GM12891 (cell line): ENCODE results near the gene RTN4RL1.
"Not testable (repeated sequence)": the region's sequence is repeated elsewhere in the genome, so short reads cannot be mapped to it uniquely, and the experiment has no call there.

ENCODE experiments used
- DNase-seq: peaks from one replicate; pipeline ENCODE4 v3.0.0; 2011; ENCODE audit warnings: low spot score; ENCODE audit not compliant: insufficient read length
- FAIRE-seq: peaks from 2 replicates; lab custom pipeline; 2011; peaks lifted over from hg19 to GRCh38; lab: Jason Lieb, UNC
- PAX5 ChIP-seq: IDR thresholded peaks from 2 replicates; pipeline ENCODE4 v1.6.1; 2011; ENCODE audit warnings: low read length, moderate library complexity, mild to moderate bottlenecking; ENCODE audit not compliant: insufficient read depth, severe bottlenecking
- POLR2A ChIP-seq: IDR thresholded peaks from 2 replicates; pipeline ENCODE4 v1.6.1; 2011; ENCODE audit warnings: low read depth, low read length, control low read depth
- POLR2AphosphoS5 ChIP-seq: IDR thresholded peaks from 2 replicates; pipeline ENCODE4 v1.6.1; 2011; ENCODE audit warnings: low read depth, low read length, control low read depth
- POU2F2 ChIP-seq: IDR thresholded peaks from 2 replicates; pipeline ENCODE4 v1.6.1; 2011; ENCODE audit warnings: low read depth, mild to moderate bottlenecking, control low read depth, low read length, moderate library complexity
- SPI1 ChIP-seq: IDR thresholded peaks from 2 replicates; pipeline ENCODE4 v1.6.1; 2011; ENCODE audit warnings: low read depth, low read length, control low read depth
- TAF1 ChIP-seq: IDR thresholded peaks from 2 replicates; pipeline ENCODE4 v1.6.1; 2011; ENCODE audit warnings: low read depth, low read length, control low read depth

Gene RTN4RL1

GRCh38 chr17:1995321-1995892, 29.7 kb downstream of the RTN4RL1 start:
- no peak for DNase-seq
- TF ChIP-seq PAX5, result no peak
- TF ChIP-seq TAF1, result no peak
- no peak for TF ChIP-seq POU2F2
- no peak for TF ChIP-seq POLR2A
- TF ChIP-seq SPI1, result no peak
- no peak for TF ChIP-seq POLR2AphosphoS5
- no peak for FAIRE-seq

GRCh38 chr17:1994707-1995106, 30.4 kb downstream of the RTN4RL1 start:
- no peak for DNase-seq
- no peak for FAIRE-seq
- TF ChIP-seq SPI1 (no peak), POLR2AphosphoS5 (no peak), PAX5 (no peak), TAF1 (no peak), POU2F2 (no peak), POLR2A (no peak)

- DNase-seq, result no peak
- no peak for FAIRE-seq
- TF ChIP-seq TAF1 (no peak), POLR2AphosphoS5 (no peak), SPI1 (no peak), POU2F2 (no peak), PAX5 (no peak), POLR2A (no peak)
These were observed 32.6 kb downstream of the RTN4RL1 start for GRCh38 chr17:1992541-1992940.

GRCh38 chr17:1989135-1989534, 36.0 kb downstream of the RTN4RL1 start:
- no peak for FAIRE-seq
- no peak for TF ChIP-seq POLR2AphosphoS5
- no peak for TF ChIP-seq SPI1
- no peak for TF ChIP-seq TAF1
- no peak for DNase-seq

- DNase-seq (no peak), FAIRE-seq (no peak)
- TF ChIP-seq POLR2A, result no peak
- TF ChIP-seq PAX5, result no peak
- no peak for TF ChIP-seq TAF1
- TF ChIP-seq POLR2AphosphoS5, result no peak
- TF ChIP-seq POU2F2, result no peak
- TF ChIP-seq SPI1, result no peak
These were observed 38.2 kb downstream of the RTN4RL1 start for GRCh38 chr17:1986783-1987451.

GRCh38 chr17:1985686-1986085, 39.4 kb downstream of the RTN4RL1 start:
- DNase-seq (no peak), FAIRE-seq (no peak)
- TF ChIP-seq TAF1, result no peak
- TF ChIP-seq POLR2A, result no peak
- TF ChIP-seq SPI1, result no peak
- TF ChIP-seq POLR2AphosphoS5, result no peak
- no peak for TF ChIP-seq POU2F2
- no peak for TF ChIP-seq PAX5

- TF ChIP-seq SPI1 (no peak), POLR2A (no peak), TAF1 (no peak), PAX5 (no peak), POU2F2 (no peak), POLR2AphosphoS5 (no peak)
- FAIRE-seq (no peak), DNase-seq (no peak)
These were observed 40.0 kb downstream of the RTN4RL1 start for GRCh38 chr17:1985093-1985492.

GRCh38 chr17:1982793-1983366, 42.3 kb downstream of the RTN4RL1 start:
- FAIRE-seq, DNase-seq: not testable (repeated sequence)

GRCh38 chr17:1980665-1981250, 44.4 kb downstream of the RTN4RL1 start:
- FAIRE-seq (no peak), DNase-seq (no peak)
- no peak for TF ChIP-seq POLR2AphosphoS5
- TF ChIP-seq POU2F2, result no peak
